Amygdala (tissue), 56 donors: ENCODE measurements around the gene SGMS1.
A peak's percentile ranks its signal among the peaks of the same experiment; 100 is the strongest.
"Not testable (repeated sequence)": the region's sequence is repeated elsewhere in the genome, so short reads cannot be mapped to it uniquely, and the experiment has no call there.

Experiments
- DNase-seq, 56 donors: peaks; one replicate each; lab custom pipeline; 2025; lab: John Stamatoyannopoulos, UW

SGMS1 gene

GRCh38 chr10:50542871-50543270 is 80.9 kb downstream of the SGMS1 start:
- DNase-seq = no peak

- no peak for DNase-seq
These were observed 81.8 kb downstream of the SGMS1 start for GRCh38 chr10:50541921-50542320.

GRCh38 chr10:50541317-50541716 is 82.4 kb downstream of the SGMS1 start:
- DNase-seq = peak in 1 of 56 donors; percentile 23

GRCh38 chr10:50540826-50541122 is 83.0 kb downstream of the SGMS1 start:
- no peak for DNase-seq

- no peak for DNase-seq
These were observed 83.5 kb downstream of the SGMS1 start for GRCh38 chr10:50540069-50540825.

- peak in 50 of 56 donors; percentile 11 to 89 (median 60) for DNase-seq
These were observed 85.0 kb downstream of the SGMS1 start for GRCh38 chr10:50538555-50539398.

GRCh38 chr10:50536617-50537240 is 87.0 kb downstream of the SGMS1 start:
- no peak for DNase-seq

- not testable (repeated sequence) for DNase-seq
These were observed 88.9 kb downstream of the SGMS1 start for GRCh38 chr10:50534748-50535376.

- DNase-seq = no peak
These were observed 90.5 kb downstream of the SGMS1 start for GRCh38 chr10:50533296-50533695.

GRCh38 chr10:50531388-50532077 is 92.2 kb downstream of the SGMS1 start:
- no peak for DNase-seq

GRCh38 chr10:50529660-50530059 is 94.1 kb downstream of the SGMS1 start:
- no peak for DNase-seq

- DNase-seq = no peak
These were observed 95.5 kb downstream of the SGMS1 start for GRCh38 chr10:50528206-50528605.

GRCh38 chr10:50527442-50528043 is 96.2 kb downstream of the SGMS1 start:
- no peak for DNase-seq

- DNase-seq = no peak
These were observed 97.6 kb downstream of the SGMS1 start for GRCh38 chr10:50526185-50526584.

- no peak for DNase-seq
These were observed 100.4 kb downstream of the SGMS1 start for GRCh38 chr10:50523357-50523756.

GRCh38 chr10:50522908-50523307 is 100.8 kb downstream of the SGMS1 start:
- DNase-seq = no peak

GRCh38 chr10:50520115-50520514 is 103.6 kb downstream of the SGMS1 start:
- DNase-seq = no peak

GRCh38 chr10:50517626-50518025 is 106.1 kb downstream of the SGMS1 start:
- no peak for DNase-seq

- no peak for DNase-seq
These were observed 107.6 kb downstream of the SGMS1 start for GRCh38 chr10:50516171-50516570.

GRCh38 chr10:50515420-50515819 is 108.3 kb downstream of the SGMS1 start:
- no peak for DNase-seq
